Adrenal gland (tissue), 19 donors: ENCODE measurements around the gene CORO7. TPM values are rescaled to one million over a fixed set of nuclear protein-coding genes. Genes with fewer than 3 reads are reported as not detected.

ENCODE experiments used
- DNase-seq, 7 donors: peaks; one replicate each; pipeline ENCODE4 v3.0.0-alpha.2; 2019 to 2020
- H3K27ac ChIP-seq, 5 donors: fragments of 200-600 bp; sonication (generic) in 4 of 5; 1 replicate in 3 of 5; 2 replicates in 2 of 5; pipeline versions ENCODE4 v1.5.1 to v1.8.0; 2016 to 2020; ENCODE audit warnings: mild to moderate bottlenecking in 1 of 5
- H3K27me3 ChIP-seq: fragments of 200-600 bp; 2 replicates; pipeline ENCODE4 v1.8.0; 2021
- H3K36me3 ChIP-seq, 2 donors: fragments of 200-600 bp; replicated peaks in 1 of 2; 1 replicate in 1 of 2; 2 replicates in 1 of 2; pipeline versions ENCODE4 v1.5.1 to v1.8.0; 2018 to 2022
- H3K4me1 ChIP-seq, 2 donors: fragments of 200-600 bp; replicated peaks in 1 of 2; 1 replicate in 1 of 2; 2 replicates in 1 of 2; pipeline versions ENCODE4 v1.5.1 to v1.8.0; 2018 to 2021
- H3K4me3 ChIP-seq, 4 donors: fragments of 200-600 bp; sonication (generic) in 3 of 4; one replicate each; pipeline ENCODE4 v1.5.1; 2016 to 2018
- H3K9me3 ChIP-seq, 3 donors: fragments of 200-600 bp; sonication (generic) in 1 of 3; replicated peaks in 1 of 3; 1 replicate in 2 of 3; 2 replicates in 1 of 3; pipeline versions ENCODE4 v1.5.1 to v1.8.0; 2016 to 2021
- CTCF ChIP-seq, 6 experiments: fragments of 450-650 bp in 4 of 6; fragments of 200-600 bp in 2 of 6; sonication (generic) in 1 of 6; IDR thresholded peaks; 1 replicate in 5 of 6; 2 replicates in 1 of 6; pipeline versions ENCODE4 v1.5.1 to v1.8.0; 2016 to 2021; ENCODE audit warnings: antibody characterized with exemption in 6 of 6, mild to moderate bottlenecking in 2 of 6, moderate library complexity in 1 of 6
- POLR2A ChIP-seq, 2 donors: fragments of 450-650 bp; IDR thresholded peaks; one replicate each; pipeline ENCODE4 v1.6.1; 2017; ENCODE audit warnings: antibody characterized with exemption in 2 of 2, mild to moderate bottlenecking in 2 of 2, moderate library complexity in 1 of 2
- WGBS, 4 donors: extraction: QIAGEN DNeasy Blood & Tissue Kit in 2 of 4; methylation state at CpG; one replicate each; pipeline versions ENCODE4 v1.1.5 to v1.1.7; 2013 to 2017; 5-methylcytosine and 5-hydroxymethylcytosine counted together
- intact Hi-C, 2 donors: fragments of 100-400 bp; cut with DNase I; formaldehyde crosslinking; loops; one replicate each; pipeline versions ENCODE4 v1.14.1 to v1.15.0; 2022 to 2023
- long read RNA-seq, 10 donors: library from polyadenylated mRNA in 3 of 10; unstranded in 2 of 10; stranded (forward) in 1 of 10; transcript quantifications; one replicate each; pipeline ENCODE4 v2.0.0 and lab custom pipeline, GENCODE V29; 2021 to 2026
- polyA plus RNA-seq, 3 donors: library from polyadenylated mRNA; stranded (reverse); fragments of 200-250 nt in 2 of 3; fragments of 350-450 nt in 1 of 3; fragmentation: Illumina TruSeq in 1 of 3; extraction: RNeasy Lipid Tissue Mini Kit (QIAGEN cat#74804) in 1 of 3; gene quantifications; one replicate each; pipeline ENCODE4 v1.2.3, GENCODE V29; 2013 to 2014
- total RNA-seq, 9 donors: library from RNA; depleted of rRNA in 4 of 9; stranded (reverse); fragments of >200 nt in 4 of 9; fragments of 120-200 nt in 1 of 9; fragmentation: NEBNext Ultra II Directional in 1 of 9; extraction: Animal tissue kit (Norgen Biotek cat#: 25700) in 1 of 9; gene quantifications; one replicate each; pipeline versions ENCODE4 v1.1.0 to v1.2.4, GENCODE V29; 2013 to 2023
- donor health status: healthy with polysubstance abuse.
- donor health status: Bipolar disorder and iron deficiency.
- donor health status: DM: yes; HTN: yes; CAD: no.
- donor health status: DM: no; HTN: no; CAD: no.
- donor health status: DM: no; HTN: no; CAD: no.
- donor health status: DM: yes; HTN: yes; CAD: no.

Gene CORO7
- total RNA-seq (10 to 100 TPM in 8 of 9 donors, 1 to 10 TPM in 1; 10.0 to 56.5 (median 35.8) TPM), polyA plus RNA-seq (10 to 100 TPM in 2 of 3 donors, 1 to 10 TPM in 1; 4.3 to 61.0 (median 27.9) TPM)
- long read RNA-seq, donor 1, result 0 reads
- long read RNA-seq, donor 2, partial matches to known transcripts, result 0 of 2 reads
- long read RNA-seq, donor 2, other reads (novel, unspliced or antisense), result 0 of 2 reads
- long read RNA-seq, donor 3, result 0 reads
- long read RNA-seq, donor 4, transcript CORO7-201 (28 exons, 3,540 nt), result major isoform, 8 of 13 reads
- long read RNA-seq, donor 4, partial matches to known transcripts, result 3 of 13 reads
- long read RNA-seq, donor 4, other reads (novel, unspliced or antisense), result 2 of 13 reads
- long read RNA-seq, donor 5, transcript CORO7-201 (28 exons, 3,540 nt), result major isoform, 47 of 77 reads
- long read RNA-seq, donor 5, partial matches to known transcripts, result 15 of 77 reads
- long read RNA-seq, donor 5, other reads (novel, unspliced or antisense), result 15 of 77 reads
- long read RNA-seq, donor 6, transcript CORO7-201 (28 exons, 3,540 nt), result major isoform, 8 of 16 reads
- long read RNA-seq, donor 6, partial matches to known transcripts, result 6 of 16 reads
- long read RNA-seq, donor 6, other reads (novel, unspliced or antisense), result 2 of 16 reads
- long read RNA-seq, donor 7, partial matches to known transcripts, result 0 of 2 reads
- long read RNA-seq, donor 7, other reads (novel, unspliced or antisense), result 0 of 2 reads
- long read RNA-seq, donor 8, partial matches to known transcripts, result 106 of 130 reads
- long read RNA-seq, donor 8, other reads (novel, unspliced or antisense), result 23 of 130 reads
- long read RNA-seq, donor 9, result 0 reads
- long read RNA-seq, donor 10, partial matches to known transcripts, result 0 of 1 reads
- long read RNA-seq, donor 10, other reads (novel, unspliced or antisense), result 0 of 1 reads

- Histone ChIP-seq H3K4me1 (peaks cover 19 to 37% of the 10 kb centered on the region in 2 donors), H3K4me3 (peak within 1 kb of the TSS; percentile 29 to 93 (median 50)), H3K9me3 (no peaks in the 10 kb centered on the region), H3K36me3 (peaks cover 0 to 7% of the 10 kb centered on the region in 2 donors), H3K27ac (peak within 1 kb of the TSS; percentile 14 to 84 (median 79)), H3K27me3 (no peaks in the 10 kb centered on the region)
- intact Hi-C loops, result no loop called here
- TF ChIP-seq CTCF (IDR thresholded peaks at IDR 0.05) (peak in 3 of 6 experiments; percentile 16 to 47 (median 17)), POLR2A (IDR thresholded peaks at IDR 0.05) (peak; percentile 55 to 71)
- 0% methylated on average over 4 to 92 of the region's 92 CpGs for WGBS, 4 donors
- DNase-seq, result peak; percentile 94 to 98 (median 96)
These were observed at the start of gene CORO7 for GRCh38 chr16:4416200-4417032. TSS of gene CORO7 (minus strand) at chr16:4416596. CDS start at chr16:4416518, 78 bp downstream.

GRCh38 chr16:4463522-4464163 is 47.2 kb upstream of the CORO7 start:
- no peak for TF ChIP-seq CTCF (IDR thresholded peaks at IDR 0.05)
- TF ChIP-seq POLR2A (IDR thresholded peaks at IDR 0.05), result no peak
- no peaks in the 10 kb centered on the region for H3K27me3 ChIP-seq
- H3K4me3 ChIP-seq, result no peak overlapping the region
- DNase-seq, result peak in 2 of 7 donors; percentile 41 to 47
- 59 to 73% (median 64%) methylated on average over 8 to 22 of the region's 22 CpGs for WGBS, 4 donors
- intact Hi-C loops, result no loop called here
- no peaks in the 10 kb centered on the region for H3K9me3 ChIP-seq
- H3K36me3 ChIP-seq, result peaks cover 0 to 36% of the 10 kb centered on the region in 2 donors
- peaks cover 12 to 14% of the 10 kb centered on the region in 2 donors for H3K4me1 ChIP-seq
- H3K27ac ChIP-seq, result no peak overlapping the region

DNA sequence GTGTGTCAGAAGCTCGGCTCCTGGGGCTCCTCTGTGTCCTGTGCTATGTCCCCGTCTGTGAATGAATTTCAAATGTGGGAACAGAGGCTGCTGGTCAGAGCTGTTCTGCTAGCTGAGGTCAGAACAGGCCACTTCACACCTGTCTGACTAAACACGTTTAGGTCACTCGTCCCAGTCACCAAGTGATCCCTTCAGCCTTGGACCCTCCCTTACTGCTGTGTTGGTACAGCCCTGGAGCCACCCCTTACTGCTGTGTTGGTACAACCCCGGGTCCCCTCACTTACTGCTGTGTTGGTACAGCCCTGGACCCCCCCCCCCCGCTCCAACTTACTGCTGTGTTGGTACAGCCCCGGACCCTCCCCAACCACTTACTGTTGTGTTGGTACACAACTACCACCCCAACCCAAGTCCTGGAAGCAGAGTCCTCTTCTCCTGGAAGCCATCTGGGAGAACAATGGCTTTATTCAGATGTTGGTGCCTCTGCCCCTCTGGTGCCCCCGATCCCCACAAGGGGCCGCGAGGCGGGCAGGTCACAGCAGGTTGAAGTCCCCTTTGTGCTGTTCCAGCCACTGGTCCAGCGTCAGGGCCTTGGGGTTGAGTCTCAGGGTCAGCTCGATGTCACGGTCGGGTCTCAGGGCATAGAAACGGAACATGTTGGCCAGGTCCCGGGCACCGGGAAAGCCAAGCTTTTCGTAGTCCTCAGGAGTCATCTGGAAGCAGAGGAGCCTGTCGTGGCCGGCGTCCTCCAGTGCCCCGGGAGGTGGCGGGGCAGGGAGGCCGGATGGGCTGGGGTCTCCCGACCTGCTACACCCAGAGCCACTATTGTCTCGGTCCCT is 45.1 kb upstream of the CORO7 start:
- H3K36me3 ChIP-seq, result peaks cover 0 to 38% of the 10 kb centered on the region in 2 donors
- WGBS, 4 donors, result 60 to 73% (median 66%) methylated on average over 8 to 27 of the region's 27 CpGs
- H3K4me1 ChIP-seq, result peaks cover 12 to 14% of the 10 kb centered on the region in 2 donors
- DNase-seq, result no peak
- no peak overlapping the region for H3K4me3 ChIP-seq
- TF ChIP-seq CTCF (IDR thresholded peaks at IDR 0.05), result no peak
- intact Hi-C loops, result no loop called here
- no peaks in the 10 kb centered on the region for H3K9me3 ChIP-seq
- no peaks in the 10 kb centered on the region for H3K27me3 ChIP-seq
- peak overlapping the region in 1 of 5 donors; percentile 45 for H3K27ac ChIP-seq
